HFFc6 (cell line): ENCODE data around the gene COX8C. TPM values are rescaled to one million over a fixed set of nuclear protein-coding genes. Genes with fewer than 3 reads are reported as not detected.

ENCODE experiments used
- DNase-seq: peaks from one replicate; pipeline ENCODE4 v3.0.0-alpha.2; 2018
- H3K27ac Mint-ChIP-seq: 2 replicates; pipeline ENCODE4 v1.8.0; 2020; ENCODE audit warnings: mild to moderate bottlenecking, mixed read lengths
- H3K27me3 Mint-ChIP-seq: 2 replicates; pipeline ENCODE4 v1.8.0; 2021; ENCODE audit warnings: mild to moderate bottlenecking, moderate library complexity, mixed read lengths; ENCODE audit not compliant: insufficient read depth
- H3K36me3 Mint-ChIP-seq: 2 replicates; pipeline ENCODE4 v1.8.0; 2021; ENCODE audit warnings: low read depth, mixed read lengths
- H3K4me1 Mint-ChIP-seq: 2 replicates; pipeline ENCODE4 v1.8.0; 2020; ENCODE audit warnings: low read depth, mixed read lengths
- H3K4me3 Mint-ChIP-seq: 2 replicates; pipeline ENCODE4 v1.8.0; 2020; ENCODE audit warnings: mild to moderate bottlenecking, moderate library complexity, mixed read lengths
- H3K9me3 Mint-ChIP-seq: 2 replicates; pipeline ENCODE4 v1.8.0; 2020; ENCODE audit warnings: mild to moderate bottlenecking, mixed read lengths
- total RNA-seq, 6 experiments: library from RNA; stranded (reverse); fragmentation: NEBNext Ultra II Directional; extraction: Animal tissue kit (Norgen Biotek cat#: 25700); gene quantifications; 2 replicates in 1 of 6; 3 replicates in 5 of 6; pipeline ENCODE4 v1.2.3, GENCODE V29; 2021
- TF ChIP-seq, protein P1 (sequence below): fragments of 200-600 bp; sonication (generic); IDR thresholded peaks from 2 replicates; pipeline ENCODE4 v1.5.0; 2021; ENCODE audit warnings: antibody characterized with exemption, mild to moderate bottlenecking

The COX8C gene
- total RNA-seq, 6 experiments from 2014 or later, result not detected

DNA sequence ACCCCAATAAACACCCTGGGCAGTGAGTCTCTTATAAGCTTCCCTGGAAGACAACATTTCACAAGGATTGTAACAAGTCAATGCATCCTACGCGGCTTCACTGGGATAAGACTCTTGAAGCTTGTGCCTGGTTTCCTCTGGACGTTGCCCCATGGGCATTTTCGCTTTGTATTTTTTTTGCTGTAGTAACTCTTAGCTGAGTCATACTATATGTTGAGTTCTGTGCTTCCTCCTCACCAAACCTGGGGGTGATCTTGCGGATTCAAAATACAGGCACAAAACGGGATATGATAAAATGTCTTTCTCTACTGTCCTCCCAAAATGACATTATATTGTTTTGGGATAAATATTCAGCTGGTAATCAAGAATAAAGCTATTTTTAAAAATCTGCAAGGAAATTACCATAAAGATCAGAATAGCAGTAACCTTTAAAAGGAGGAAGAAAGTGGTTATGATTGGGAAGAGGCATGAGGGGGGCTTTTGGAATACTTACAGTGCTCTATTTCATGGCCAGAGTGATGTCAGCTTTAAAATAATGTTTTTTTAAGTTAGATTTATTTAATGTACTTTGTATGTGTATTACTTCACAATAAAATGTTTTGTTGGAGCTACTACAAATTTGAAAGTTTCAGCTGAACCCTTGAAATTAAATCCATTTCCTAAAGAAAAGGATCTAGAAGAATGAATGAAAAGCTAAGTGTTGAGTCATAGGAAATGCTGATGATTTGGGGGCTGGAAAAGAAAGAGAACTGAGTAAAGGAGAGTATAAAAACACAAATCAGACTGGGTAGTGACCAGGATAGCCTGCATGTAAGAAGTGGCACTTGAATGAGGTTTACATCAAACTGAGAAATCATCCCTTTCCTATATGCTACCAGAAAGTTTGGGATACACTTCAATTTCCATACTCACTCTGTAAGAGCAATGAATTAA lies 28.8 kb upstream of the COX8C start:
- peak; percentile 42 for DNase-seq
- TF ChIP-seq, protein P1, sequence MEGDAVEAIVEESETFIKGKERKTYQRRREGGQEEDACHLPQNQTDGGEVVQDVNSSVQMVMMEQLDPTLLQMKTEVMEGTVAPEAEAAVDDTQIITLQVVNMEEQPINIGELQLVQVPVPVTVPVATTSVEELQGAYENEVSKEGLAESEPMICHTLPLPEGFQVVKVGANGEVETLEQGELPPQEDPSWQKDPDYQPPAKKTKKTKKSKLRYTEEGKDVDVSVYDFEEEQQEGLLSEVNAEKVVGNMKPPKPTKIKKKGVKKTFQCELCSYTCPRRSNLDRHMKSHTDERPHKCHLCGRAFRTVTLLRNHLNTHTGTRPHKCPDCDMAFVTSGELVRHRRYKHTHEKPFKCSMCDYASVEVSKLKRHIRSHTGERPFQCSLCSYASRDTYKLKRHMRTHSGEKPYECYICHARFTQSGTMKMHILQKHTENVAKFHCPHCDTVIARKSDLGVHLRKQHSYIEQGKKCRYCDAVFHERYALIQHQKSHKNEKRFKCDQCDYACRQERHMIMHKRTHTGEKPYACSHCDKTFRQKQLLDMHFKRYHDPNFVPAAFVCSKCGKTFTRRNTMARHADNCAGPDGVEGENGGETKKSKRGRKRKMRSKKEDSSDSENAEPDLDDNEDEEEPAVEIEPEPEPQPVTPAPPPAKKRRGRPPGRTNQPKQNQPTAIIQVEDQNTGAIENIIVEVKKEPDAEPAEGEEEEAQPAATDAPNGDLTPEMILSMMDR, result no peak
- Mint-ChIP-seq H3K27ac (peak overlapping the region; percentile 92), H3K27me3 (no peaks in the 10 kb centered on the region; the same call in 1 of the 2 replicates), H3K9me3 (no peaks in the 10 kb centered on the region), H3K4me3 (peak overlapping the region; percentile 83), H3K4me1 (peaks cover 48% of the 10 kb centered on the region), H3K36me3 (peaks cover 9% of the 10 kb centered on the region)

DNA sequence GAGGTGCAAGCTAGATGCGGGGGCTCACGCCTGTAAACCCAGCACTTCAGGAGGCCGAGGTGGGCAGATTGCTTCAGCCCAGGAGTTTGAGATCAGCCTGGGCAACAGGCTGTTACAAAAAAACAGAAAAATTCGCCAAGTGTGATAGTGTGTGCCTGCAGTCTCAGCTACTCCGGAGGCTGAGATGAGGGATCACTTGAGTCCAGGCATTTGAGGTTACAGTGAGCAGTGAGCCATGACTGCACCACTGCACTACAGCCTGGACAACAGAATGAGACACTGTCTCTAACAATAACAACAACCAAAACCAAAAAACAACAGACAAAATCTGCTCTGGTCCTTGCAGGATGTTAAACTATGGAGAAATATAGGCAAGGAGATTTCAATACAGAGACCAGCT lies 28.1 kb upstream of the COX8C start:
- peak overlapping the region; percentile 92 for H3K27ac Mint-ChIP-seq
- H3K4me1 Mint-ChIP-seq, result peaks cover 55% of the 10 kb centered on the region
- H3K4me3 Mint-ChIP-seq, result peak overlapping the region; percentile 83; the same call in 1 of the 2 replicates
- H3K36me3 Mint-ChIP-seq, result peaks cover 16% of the 10 kb centered on the region
- H3K9me3 Mint-ChIP-seq, result no peaks in the 10 kb centered on the region
- peak; percentile 29 for DNase-seq
- no peaks in the 10 kb centered on the region; the same call in 1 of the 2 replicates for H3K27me3 Mint-ChIP-seq
- TF ChIP-seq, protein P1, result no peak

DNA sequence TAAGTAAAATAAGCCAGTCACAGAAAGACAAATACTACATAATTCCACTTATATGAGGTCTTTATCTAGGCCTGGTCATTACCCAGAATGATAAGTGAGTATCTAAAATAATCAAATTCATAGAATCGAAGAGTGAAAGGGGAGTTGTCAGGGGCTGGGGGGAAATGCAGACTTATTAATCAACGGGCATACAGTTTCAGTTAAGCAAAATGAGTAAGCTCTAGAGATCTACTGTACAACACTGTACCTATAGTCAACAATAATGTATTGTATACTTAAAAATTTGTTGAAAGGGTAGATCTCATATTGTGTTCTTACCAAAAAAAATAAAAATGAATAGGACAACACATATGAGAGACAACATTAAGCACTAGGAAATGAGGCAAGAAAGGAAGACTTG lies 27.5 kb upstream of the COX8C start:
- Mint-ChIP-seq H3K27me3 (no peaks in the 10 kb centered on the region; the same call in 1 of the 2 replicates), H3K36me3 (peaks cover 18% of the 10 kb centered on the region), H3K4me3 (no peak overlapping the region; the same call in 1 of the 2 replicates), H3K9me3 (no peaks in the 10 kb centered on the region), H3K27ac (peak overlapping the region; percentile 92), H3K4me1 (peaks cover 56% of the 10 kb centered on the region)
- TF ChIP-seq, protein P1, result no peak
- DNase-seq, result no peak

DNA sequence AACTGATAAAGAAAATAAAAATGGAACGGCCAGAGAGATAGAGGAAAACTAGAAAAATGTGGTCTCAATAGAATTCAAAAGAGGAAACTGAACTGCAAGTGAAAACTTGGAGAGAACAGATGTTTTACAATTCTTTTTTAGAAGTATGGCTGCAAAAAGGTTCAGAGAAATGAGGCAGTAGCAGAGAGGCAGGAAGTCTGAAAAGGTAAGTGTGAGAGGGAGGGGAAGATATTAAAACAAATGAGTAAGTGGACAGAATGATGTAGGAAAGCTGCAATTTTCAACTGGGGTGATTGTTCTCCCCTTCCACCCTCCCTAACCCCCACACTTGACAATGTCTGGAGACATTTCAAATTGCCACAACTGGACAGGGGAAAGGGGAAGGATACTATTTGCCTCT lies 27.0 kb upstream of the COX8C start:
- Mint-ChIP-seq H3K9me3 (no peaks in the 10 kb centered on the region), H3K27ac (peak overlapping the region; percentile 92), H3K4me1 (peaks cover 56% of the 10 kb centered on the region), H3K4me3 (no peak overlapping the region), H3K36me3 (peaks cover 22% of the 10 kb centered on the region), H3K27me3 (no peaks in the 10 kb centered on the region; the same call in 1 of the 2 replicates)
- TF ChIP-seq, protein P1, result no peak
- DNase-seq, result no peak

DNA sequence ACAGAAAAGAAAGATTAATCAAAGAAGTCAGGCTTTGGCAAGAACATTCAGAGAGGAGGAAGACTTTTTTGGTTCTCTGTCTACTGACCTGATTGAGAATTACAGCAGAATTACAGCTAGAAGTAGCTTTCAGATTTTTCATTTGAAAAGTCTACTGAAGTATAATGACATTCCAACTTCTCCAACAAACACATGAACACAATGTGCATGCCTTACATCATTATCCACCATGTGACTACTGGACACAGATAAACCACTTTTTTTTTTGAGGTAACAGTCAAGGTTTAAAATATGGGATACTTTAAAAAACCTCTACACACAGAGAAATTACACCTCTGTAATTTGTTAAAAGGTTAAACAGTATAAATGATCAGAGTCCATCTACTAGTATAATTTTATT lies 26.5 kb upstream of the COX8C start:
- TF ChIP-seq, protein P1, result no peak
- H3K4me1 Mint-ChIP-seq, result peaks cover 56% of the 10 kb centered on the region
- DNase-seq, result no peak
- peak overlapping the region; percentile 92 for H3K27ac Mint-ChIP-seq
- H3K9me3 Mint-ChIP-seq, result no peaks in the 10 kb centered on the region
- H3K27me3 Mint-ChIP-seq, result no peaks in the 10 kb centered on the region; the same call in 1 of the 2 replicates
- H3K36me3 Mint-ChIP-seq, result peaks cover 22% of the 10 kb centered on the region
- H3K4me3 Mint-ChIP-seq, result no peak overlapping the region
